MG63 (cell line): Measurements from ENCODE around the gene UPF1. TPM values are rescaled to one million over a fixed set of nuclear protein-coding genes. Genes with fewer than 3 reads are reported as not detected.

Experiments used
- DNase-seq: peaks from one replicate; pipeline ENCODE4 v3.0.0-alpha.2; 2020
- H3K27me3 ChIP-seq: fragments of 250-450 bp; sonication (Bioruptor Pico); 2 replicates; pipeline ENCODE4 v1.5.1; 2020; ENCODE audit warnings: mild to moderate bottlenecking, moderate library complexity
- H3K36me3 ChIP-seq: fragments of 250-450 bp; sonication (Bioruptor Pico); 2 replicates; pipeline ENCODE4 v1.5.1; 2020; ENCODE audit warnings: mild to moderate bottlenecking, moderate library complexity
- H3K4me3 ChIP-seq: fragments of 250-450 bp; sonication (Bioruptor Pico); 2 replicates; pipeline ENCODE4 v1.5.1; 2020; ENCODE audit warnings: mild to moderate bottlenecking, moderate library complexity
- H3K9me3 ChIP-seq: fragments of 250-450 bp; sonication (Bioruptor Pico); 2 replicates; pipeline ENCODE4 v1.5.1; 2020; ENCODE audit warnings: mild to moderate bottlenecking, moderate library complexity
- total RNA-seq: library from RNA; depleted of rRNA; stranded (reverse); fragments of >200 nt; shearing (Covaris generic); gene quantifications from 2 replicates; pipeline ENCODE4 v1.2.3, GENCODE V29; 2014; ENCODE audit warnings: low replicate concordance; rRNA removed

Gene UPF1
- 66.0 and 80.2 TPM in 2 replicates for total RNA-seq

GRCh38 chr19:18831524-18832305 lies at the start of gene UPF1:
Gene UPF1, plus strand, starts transcription at chr19:18831959. Its CDS starts 251 bp downstream, at chr19:18832210.
- H3K36me3 ChIP-seq: peaks cover 40% of the 10 kb centered on the region
- H3K27me3 ChIP-seq: peaks cover 9% of the 10 kb centered on the region
- H3K9me3 ChIP-seq: peaks cover 6% of the 10 kb centered on the region
- peak within 1 kb of the TSS; percentile 92 for H3K4me3 ChIP-seq
- DNase-seq: peak; percentile 96

GRCh38 chr19:18782559-18783225 lies 49.1 kb upstream of the UPF1 start:
- no peaks in the 10 kb centered on the region for H3K27me3 ChIP-seq
- DNase-seq: no peak
- H3K9me3 ChIP-seq: no peaks in the 10 kb centered on the region
- H3K4me3 ChIP-seq: no peak overlapping the region
- H3K36me3 ChIP-seq: no peaks in the 10 kb centered on the region

GRCh38 chr19:18783958-18784785 lies 47.6 kb upstream of the UPF1 start:
- H3K36me3 ChIP-seq: no peaks in the 10 kb centered on the region
- DNase-seq: no peak
- H3K9me3 ChIP-seq: no peaks in the 10 kb centered on the region
- peaks cover 1% of the 10 kb centered on the region for H3K27me3 ChIP-seq
- no peak overlapping the region for H3K4me3 ChIP-seq

GRCh38 chr19:18784786-18785120 lies 47.0 kb upstream of the UPF1 start:
- H3K4me3 ChIP-seq: no peak overlapping the region
- no peaks in the 10 kb centered on the region for H3K9me3 ChIP-seq
- H3K27me3 ChIP-seq: peaks cover 7% of the 10 kb centered on the region
- no peaks in the 10 kb centered on the region for H3K36me3 ChIP-seq
- no peak for DNase-seq

GRCh38 chr19:18785179-18786124 lies 46.3 kb upstream of the UPF1 start:
- H3K36me3 ChIP-seq: no peaks in the 10 kb centered on the region
- H3K27me3 ChIP-seq: peaks cover 14% of the 10 kb centered on the region
- DNase-seq: peak; percentile 75
- H3K4me3 ChIP-seq: no peak overlapping the region
- no peaks in the 10 kb centered on the region for H3K9me3 ChIP-seq

- no peaks in the 10 kb centered on the region for H3K36me3 ChIP-seq
- no peak overlapping the region for H3K4me3 ChIP-seq
- H3K9me3 ChIP-seq: no peaks in the 10 kb centered on the region
- DNase-seq: no peak
- H3K27me3 ChIP-seq: peaks cover 20% of the 10 kb centered on the region
Measured at GRCh38 chr19:18788529-18789421, 43.0 kb upstream of the UPF1 start.

GRCh38 chr19:18789422-18789869 lies 42.3 kb upstream of the UPF1 start:
- Histone ChIP-seq H3K27me3 (peaks cover 20% of the 10 kb centered on the region), H3K9me3 (no peaks in the 10 kb centered on the region), H3K4me3 (peak overlapping the region; percentile 24; the same call in 1 of the 2 replicates), H3K36me3 (no peaks in the 10 kb centered on the region)
- DNase-seq: no peak

- peak; percentile 65 for DNase-seq
- no peaks in the 10 kb centered on the region for H3K36me3 ChIP-seq
- no peaks in the 10 kb centered on the region for H3K9me3 ChIP-seq
- H3K27me3 ChIP-seq: peaks cover 20% of the 10 kb centered on the region
- H3K4me3 ChIP-seq: peak overlapping the region; percentile 24; the same call in 1 of the 2 replicates
Measured at GRCh38 chr19:18789883-18790565, 41.7 kb upstream of the UPF1 start.

GRCh38 chr19:18790566-18791314 lies 41.0 kb upstream of the UPF1 start, which contains the start of gene COMP:
Gene COMP, minus strand, starts transcription at chr19:18791305. Its CDS starts 36 bp downstream, at chr19:18791269.
- Histone ChIP-seq H3K4me3 (peak within 1 kb of the TSS; percentile 24; the same call in 1 of the 2 replicates), H3K27me3 (peaks cover 20% of the 10 kb centered on the region), H3K36me3 (no peaks in the 10 kb centered on the region), H3K9me3 (no peaks in the 10 kb centered on the region)
- DNase-seq: no peak

GRCh38 chr19:18791315-18791678 lies 40.5 kb upstream of the UPF1 start:
- H3K27me3 ChIP-seq: peaks cover 20% of the 10 kb centered on the region
- H3K36me3 ChIP-seq: no peaks in the 10 kb centered on the region
- DNase-seq: no peak
- no peaks in the 10 kb centered on the region for H3K9me3 ChIP-seq
- no peak overlapping the region for H3K4me3 ChIP-seq

- H3K36me3 ChIP-seq: no peaks in the 10 kb centered on the region
- H3K27me3 ChIP-seq: peaks cover 20% of the 10 kb centered on the region
- H3K9me3 ChIP-seq: no peaks in the 10 kb centered on the region
- H3K4me3 ChIP-seq: no peak overlapping the region
- no peak for DNase-seq
Measured at GRCh38 chr19:18792661-18793060, 39.1 kb upstream of the UPF1 start.

- Histone ChIP-seq H3K27me3 (peaks cover 20% of the 10 kb centered on the region), H3K9me3 (no peaks in the 10 kb centered on the region), H3K4me3 (no peak overlapping the region), H3K36me3 (no peaks in the 10 kb centered on the region)
- DNase-seq: no peak
Measured at GRCh38 chr19:18793144-18794028, 38.4 kb upstream of the UPF1 start.

GRCh38 chr19:18794029-18794313 lies 37.8 kb upstream of the UPF1 start:
- Histone ChIP-seq H3K27me3 (peaks cover 20% of the 10 kb centered on the region), H3K4me3 (no peak overlapping the region), H3K36me3 (no peaks in the 10 kb centered on the region), H3K9me3 (no peaks in the 10 kb centered on the region)
- DNase-seq: no peak
